GM20431 (cell line): ENCODE data around the gene ZNF563.
"Not testable (repeated sequence)": the region's sequence is repeated elsewhere in the genome, so short reads cannot be mapped to it uniquely, and the experiment has no call there.

Source experiments
- in situ Hi-C: fragments of 300-500 bp; cut with MseI, MboI; formaldehyde crosslinking; loops from one replicate; pipeline ENCODE4 v1.15.0; 2020; ENCODE audit warnings: low sequenced_read_pairs; ENCODE audit not compliant: unreplicated experiment

ZNF563 gene

DNA sequence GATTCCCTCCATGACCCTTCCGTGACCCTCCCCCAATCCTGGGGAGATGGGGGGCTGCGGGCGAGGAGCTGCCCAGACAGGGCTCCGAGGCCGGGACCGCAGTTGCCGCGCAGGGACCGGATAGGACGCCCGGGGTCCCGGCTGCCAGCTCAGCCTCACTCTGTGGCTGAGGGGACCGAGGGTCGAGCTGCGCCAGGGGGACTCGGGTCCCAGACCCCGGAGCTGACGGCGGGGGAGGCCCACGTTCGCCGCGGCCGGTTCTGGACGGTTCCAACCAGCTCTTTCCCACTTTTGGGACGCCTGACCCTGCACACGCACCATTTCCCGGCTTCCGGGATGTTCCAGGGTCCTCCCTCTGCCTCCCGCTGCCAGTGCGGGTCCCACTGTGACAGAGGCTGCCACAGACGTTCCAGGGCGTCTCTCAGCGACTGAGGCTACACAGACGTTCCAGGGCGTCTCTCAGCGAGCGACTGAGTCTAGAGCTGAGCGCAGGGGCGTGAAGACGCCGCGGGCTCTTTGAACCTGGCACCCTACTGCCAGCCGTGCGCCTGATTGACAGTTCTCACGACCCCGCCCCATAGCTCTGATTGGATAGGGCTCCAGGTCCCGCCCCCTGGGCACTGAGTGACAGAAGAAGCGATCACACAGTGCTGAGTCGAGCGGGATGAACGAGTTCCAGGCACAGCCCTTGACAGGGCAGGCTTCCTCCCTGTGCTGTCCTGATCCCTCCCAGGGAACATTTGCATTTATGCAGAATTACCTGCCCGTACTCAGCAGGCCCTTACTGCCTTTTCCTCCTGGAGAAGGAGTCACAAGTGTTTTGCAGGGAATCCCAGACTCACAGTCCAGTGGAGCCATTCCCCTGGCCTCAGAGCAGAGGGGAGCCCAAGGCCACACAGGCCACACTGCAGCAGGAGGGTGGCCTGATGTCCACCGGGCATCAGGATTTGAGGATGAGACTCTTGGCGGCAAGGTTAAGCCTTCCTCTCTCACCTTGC lies at the start of gene ZNF563:
ZNF563 (minus strand) TSS at position 472 of the 998 bp plus-strand sequence; CDS start at position 321, 151 bp downstream.
- in situ Hi-C loops, result no loop called here

DNA sequence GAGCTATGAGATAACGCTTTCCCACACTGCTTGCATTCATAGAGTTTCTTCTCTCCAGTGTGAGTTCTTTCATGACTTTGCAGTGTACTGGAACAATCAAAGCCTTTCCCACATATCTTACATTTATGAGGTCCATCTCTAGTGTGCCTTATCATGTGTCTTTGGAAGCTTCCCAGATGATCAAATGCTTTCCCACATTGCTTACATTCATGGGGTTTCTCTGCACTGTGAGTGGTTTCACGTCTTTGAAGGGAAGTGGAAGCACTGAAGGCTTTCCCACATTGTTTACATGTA lies 47.0 kb upstream of the ZNF563 start:
- in situ Hi-C loops, result no loop called here

DNA sequence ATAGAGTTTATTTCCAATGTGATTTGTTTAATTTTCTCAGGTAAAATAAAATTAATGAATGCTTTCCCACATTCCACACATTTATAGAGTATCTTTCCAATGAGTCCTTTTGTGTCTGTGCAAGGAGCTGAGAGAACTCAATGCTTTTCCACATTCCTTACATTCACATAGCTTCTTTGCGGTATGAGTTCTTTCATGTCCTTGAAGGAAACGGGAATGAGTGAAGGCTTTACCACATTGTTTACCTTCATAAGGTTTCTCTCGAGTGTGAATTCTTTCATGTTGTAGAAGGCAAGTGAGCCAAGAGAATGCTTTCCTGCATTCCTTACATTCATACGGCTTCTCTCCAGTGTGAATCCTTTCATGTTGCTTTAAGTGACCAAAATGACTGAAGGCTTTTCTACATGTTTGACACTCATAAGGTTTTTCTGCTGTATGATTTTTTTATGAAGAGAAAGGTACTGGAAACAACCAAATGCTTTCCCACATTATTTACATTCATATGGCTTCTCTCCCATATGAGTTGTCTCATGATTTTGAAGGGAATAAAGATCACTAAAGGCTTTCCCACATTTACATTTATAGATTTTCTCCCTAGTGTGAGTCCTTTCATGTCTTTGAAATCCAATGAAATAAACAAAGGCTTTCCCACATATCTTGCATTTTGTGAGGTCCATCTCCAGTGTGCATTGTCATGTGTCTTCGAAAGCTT lies 46.5 kb upstream of the ZNF563 start:
- in situ Hi-C loops, result no loop called here

DNA sequence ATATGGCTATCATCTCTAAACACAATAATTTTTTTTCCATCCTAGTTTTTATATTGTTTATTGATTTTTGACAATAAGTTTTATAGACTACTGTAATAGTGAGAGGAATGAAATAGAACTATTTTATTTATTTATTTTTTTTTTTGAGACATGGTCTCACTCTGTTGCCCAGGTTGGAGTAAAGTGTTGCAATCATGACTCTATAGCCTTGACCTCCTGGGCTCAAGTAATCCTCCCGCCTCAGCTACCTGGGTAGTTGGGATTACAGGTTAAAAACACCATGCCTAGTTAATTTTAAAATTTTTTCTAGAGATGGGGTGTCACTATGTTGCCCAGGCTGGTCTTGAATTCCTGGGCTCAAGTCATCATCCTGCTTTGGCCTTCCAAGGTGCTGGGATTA lies 40.6 kb upstream of the ZNF563 start:
- in situ Hi-C loops, result no loop called here

DNA sequence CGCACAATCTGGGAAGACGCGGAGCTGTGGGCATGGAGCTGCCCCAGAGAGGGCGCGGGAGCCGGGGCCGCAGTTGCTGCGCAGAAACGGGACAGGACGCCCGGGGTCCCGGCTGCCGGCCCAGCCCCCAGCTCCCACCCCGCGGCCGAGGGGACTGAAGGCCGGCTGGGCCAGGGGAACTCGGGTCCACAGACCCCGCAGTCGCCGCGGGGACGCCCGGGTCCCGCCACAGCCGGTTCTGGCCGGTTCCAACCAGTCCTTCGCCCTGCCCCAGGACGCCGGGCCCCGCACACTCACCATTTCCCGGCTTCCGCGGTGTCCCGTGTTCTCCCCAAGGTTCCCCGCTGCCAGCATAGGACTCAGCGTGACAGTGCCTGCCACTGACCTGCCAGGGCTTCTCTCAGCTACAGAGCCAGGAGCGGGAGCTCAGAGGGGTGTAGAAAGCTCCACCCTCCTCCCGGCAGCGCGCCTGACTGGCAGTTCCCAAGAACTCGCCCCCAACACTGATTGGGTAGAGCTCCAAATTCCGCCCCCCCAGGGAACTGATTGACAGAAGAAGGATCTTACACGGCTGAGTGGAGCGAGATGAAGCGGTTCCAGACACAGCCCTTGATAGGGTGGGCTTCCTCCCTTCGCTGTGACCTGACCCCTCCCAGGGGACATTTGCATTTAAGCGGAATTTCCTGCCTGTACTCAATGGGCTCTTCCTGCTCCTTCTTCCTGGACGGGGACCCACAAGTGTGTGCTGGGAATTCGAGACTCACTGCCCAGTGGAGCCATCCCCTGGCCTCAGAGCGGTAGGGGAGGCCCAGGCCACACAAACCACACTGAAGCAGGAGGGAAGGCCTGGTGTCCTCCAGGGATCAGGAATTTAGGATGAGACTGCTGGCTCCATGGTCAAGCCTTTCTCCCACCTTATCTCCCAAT lies 32.1 kb upstream of the ZNF563 start, which contains the start of gene ZNF442:
ZNF442 (minus strand) TSS at position 448 of the 927 bp plus-strand sequence. CDS start 2,052 bp downstream, outside the sequence.
- in situ Hi-C loops, result no loop called here

DNA sequence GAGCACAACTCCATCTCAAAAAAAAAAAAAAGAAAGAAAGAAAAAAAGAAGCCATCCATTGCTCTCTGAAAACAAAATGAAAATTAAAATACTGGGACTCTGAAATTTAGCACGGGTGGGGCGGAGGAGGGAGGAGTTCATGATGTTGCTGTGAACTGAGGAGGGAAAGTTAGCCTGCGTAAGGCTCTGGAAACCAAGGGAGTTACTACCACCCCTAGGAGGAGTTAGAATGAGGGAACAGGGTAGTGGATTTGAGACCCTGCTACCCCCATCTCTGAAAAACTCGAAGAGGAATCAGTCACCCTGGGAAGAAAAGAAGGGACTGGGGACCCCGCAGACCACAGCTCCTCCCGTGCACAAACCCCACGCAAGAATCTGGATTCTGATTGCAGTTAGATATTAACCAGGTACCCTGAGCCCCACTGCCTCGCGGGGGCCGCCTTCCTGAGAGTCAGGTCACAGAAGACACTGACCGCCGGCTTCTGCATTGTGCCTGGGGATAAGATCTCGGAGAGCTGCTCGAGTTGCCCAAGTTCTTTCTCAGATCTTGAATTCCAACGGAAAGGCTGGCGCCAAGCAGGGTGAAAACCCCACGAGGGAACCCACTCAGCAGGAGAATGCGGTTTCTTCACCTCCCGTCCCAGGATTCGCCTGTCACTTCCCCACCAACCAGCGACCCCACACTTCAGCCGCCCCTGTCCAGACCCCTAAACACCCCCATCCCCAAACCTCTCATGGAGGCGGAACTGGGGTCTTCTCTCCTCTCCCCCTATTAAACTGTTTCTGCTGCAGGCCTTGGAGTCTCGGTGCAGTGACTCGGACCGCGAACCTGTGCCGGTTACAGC lies 31.2 kb upstream of the ZNF563 start:
- in situ Hi-C loops, result no loop called here

DNA sequence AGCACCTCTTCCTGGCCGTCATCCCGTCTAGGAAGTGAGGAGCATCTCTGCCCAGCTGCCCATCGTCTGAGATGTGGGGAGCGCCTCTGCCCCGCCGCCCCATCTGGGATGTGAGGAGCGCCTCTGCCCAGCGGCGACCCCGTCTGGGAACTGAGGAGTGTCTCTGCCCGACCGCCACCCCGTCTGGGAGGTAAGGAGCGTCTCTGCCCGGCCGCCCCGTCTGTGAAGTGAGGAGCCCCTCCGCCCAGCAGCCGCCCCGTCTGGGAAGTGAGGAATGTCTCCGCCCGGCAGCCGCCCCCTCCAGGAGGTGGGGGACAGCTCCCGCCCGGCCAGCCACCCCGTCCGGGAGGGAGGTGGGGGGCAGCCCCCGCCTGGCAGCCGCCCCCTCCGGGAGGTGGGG lies 28.8 kb upstream of the ZNF563 start:
- in situ Hi-C loops, result not testable (repeated sequence)

DNA sequence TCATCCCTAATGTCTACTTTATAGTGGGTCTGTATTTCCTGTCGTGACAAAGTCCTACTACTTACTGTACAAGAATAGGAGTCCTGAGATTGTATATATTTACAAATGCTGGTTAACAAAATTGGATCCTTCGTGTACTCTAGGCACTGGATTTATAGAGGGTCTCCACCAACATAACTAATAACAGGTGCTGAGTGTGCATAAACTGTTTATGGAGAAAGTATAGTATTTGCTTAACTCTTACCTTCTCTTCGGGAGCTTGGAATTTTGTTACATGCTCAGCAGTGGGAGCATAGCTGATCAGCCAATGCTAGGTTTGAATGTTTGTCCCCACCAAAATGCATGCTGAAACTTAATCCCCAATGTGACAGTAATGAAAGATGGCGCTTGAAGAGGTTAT lies 19.9 kb upstream of the ZNF563 start:
- in situ Hi-C loops, result no loop called here

DNA sequence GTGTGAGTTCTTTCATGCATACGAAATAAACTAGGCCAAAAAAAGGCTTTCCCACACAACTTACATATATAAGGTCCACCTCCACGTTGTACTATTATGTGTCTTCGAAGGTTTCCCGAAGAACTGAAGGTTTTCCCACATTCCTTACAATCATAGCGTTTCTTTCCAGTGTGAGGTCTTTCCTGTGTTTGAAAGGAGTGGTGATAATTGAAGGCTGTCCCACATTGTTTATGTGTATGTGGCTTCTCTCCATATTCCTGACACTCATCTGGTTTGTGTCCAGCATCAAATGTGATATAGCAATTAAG lies 17.4 kb upstream of the ZNF563 start:
- in situ Hi-C loops, result no loop called here

DNA sequence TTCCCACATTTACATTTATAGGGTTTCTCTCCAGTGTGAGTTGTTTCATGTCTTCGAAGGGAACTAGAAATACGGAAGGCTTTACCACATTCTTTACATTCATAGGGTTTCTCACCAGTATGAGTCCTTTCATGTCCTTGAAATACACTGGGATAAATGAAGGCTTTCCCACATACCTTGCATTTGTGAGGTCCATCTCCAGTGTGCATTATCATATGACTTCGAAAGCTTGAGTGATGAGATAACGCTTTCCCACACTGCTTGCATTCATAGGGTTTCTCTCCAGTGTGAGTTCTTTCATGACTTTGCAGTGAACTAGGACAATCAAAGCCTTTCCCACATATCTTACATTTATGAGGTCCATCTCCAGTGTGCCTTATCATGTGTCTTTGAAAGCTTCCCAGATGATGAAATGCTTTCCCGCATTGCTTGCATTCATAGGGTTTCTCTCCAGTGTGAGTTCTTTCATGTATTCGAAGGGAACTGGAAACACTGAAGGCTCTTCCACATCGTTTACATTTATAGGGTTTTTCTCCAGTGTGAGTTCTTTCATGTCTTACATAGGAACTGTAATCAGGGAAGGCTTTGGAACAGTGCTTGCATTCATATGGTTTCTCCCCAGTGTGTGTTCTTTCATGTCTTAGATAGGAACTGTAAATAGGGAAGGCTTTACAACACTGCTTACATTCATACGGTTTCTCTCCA lies 16.9 kb upstream of the ZNF563 start:
- in situ Hi-C loops, result no loop called here

DNA sequence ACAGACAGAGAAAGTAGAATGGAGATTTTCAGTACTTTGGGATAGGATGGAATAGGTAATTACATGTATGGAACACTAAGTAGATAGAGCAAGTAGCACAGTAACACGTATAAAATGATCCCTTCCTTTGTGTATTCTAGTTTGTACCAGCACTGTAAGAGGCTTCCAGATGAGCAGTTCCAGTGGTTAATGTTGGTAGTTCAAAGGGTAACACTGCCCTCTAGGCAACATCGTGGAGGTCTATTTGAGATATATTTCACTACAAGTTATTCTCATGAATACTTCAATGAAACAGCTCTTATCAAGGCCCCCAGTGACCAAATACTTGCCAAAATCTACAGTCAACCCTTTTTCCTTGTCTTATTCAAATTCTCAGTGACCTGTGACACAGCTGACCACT lies 13.5 kb upstream of the ZNF563 start:
- in situ Hi-C loops, result no loop called here

DNA sequence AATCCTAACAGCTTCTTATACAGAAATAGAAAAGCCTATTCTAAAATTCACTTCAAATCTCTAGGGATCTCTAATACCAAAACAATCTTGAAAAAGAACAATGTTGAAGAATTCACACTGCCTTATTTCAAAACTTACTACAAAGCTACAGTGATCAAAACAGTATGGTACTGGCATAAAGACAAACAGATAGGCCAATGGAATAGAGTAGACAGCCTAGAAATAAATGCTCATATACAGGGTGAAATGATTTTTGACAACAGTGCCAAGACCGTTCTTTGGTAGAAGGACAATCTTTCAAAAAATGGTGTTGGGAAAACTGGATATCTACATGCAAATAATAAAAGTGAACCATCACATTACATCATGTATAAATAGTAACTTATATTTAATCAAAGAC lies 11.8 kb upstream of the ZNF563 start:
- in situ Hi-C loops, result no loop called here

DNA sequence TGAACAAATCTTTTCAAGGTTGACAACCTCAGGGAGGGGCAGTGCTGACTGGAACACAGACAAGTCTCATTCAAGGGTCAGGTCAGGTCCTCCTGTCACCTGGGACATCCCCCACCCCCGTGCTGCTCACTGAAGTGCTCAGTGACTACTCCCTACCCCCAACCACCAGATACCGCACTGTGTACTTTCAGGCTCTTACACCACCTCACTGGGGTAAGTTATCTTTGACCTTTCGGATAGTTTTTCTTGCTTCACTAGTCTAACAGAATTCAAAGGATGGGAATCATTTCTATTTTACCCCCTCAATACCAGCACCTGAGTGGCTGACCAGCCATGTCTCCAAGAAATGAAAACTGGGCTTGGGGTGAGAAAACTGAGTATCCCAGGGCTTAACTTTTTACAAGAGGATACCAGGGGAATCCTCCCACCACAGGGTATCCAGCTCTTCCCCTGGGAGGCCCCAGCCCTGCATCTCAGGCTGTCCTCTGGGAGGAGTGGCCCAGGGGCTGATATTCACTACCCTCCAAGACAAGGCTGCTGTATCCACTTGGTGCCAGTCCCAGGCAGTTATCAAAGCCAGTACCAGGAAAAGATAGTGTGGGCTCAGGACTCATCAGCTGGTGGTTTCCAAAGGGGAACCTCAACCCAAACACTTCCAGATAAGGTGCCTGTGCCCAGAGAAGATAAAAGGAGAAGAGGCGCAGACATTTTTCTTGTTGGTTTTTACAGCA lies 2.1 kb downstream of the ZNF563 start:
- in situ Hi-C loops, result no loop called here

DNA sequence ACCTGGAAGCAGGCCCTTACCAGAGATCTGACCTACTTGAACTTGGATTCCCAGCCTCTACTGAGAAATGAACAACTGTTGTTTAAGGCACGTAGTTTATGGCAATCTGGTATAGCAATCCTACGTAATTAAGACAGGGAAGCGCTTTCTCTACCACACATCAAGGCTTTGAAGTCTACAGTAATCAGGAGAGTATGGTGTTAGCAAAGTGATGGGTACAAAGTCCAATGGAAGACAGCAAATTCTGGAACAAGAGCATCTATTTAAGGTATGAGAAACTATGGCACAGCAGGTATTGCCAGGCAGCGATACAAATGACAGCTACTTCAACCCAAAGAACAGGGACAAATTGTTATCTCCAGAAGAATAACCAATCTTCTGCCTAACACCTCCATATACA lies 3.1 kb downstream of the ZNF563 start:
- in situ Hi-C loops, result no loop called here

DNA sequence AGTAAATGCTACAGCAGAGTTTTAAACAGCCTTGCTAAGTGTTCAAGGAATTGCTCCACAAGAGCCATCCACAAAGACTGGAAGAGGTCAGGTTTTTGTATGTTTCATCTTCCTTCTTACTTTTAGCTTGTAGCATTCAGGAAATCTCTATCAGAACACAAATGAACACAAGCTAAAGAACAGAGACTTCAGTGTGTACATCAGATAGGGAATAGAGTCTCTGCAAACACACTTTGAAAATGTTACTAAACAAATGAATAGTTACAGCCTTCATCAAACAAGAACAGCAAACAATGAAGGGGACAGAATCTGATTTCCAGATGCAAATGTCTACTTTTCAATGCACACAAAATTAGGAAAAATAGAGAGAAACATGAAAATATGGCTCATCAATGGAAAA lies 7.7 kb downstream of the ZNF563 start:
- in situ Hi-C loops, result no loop called here

DNA sequence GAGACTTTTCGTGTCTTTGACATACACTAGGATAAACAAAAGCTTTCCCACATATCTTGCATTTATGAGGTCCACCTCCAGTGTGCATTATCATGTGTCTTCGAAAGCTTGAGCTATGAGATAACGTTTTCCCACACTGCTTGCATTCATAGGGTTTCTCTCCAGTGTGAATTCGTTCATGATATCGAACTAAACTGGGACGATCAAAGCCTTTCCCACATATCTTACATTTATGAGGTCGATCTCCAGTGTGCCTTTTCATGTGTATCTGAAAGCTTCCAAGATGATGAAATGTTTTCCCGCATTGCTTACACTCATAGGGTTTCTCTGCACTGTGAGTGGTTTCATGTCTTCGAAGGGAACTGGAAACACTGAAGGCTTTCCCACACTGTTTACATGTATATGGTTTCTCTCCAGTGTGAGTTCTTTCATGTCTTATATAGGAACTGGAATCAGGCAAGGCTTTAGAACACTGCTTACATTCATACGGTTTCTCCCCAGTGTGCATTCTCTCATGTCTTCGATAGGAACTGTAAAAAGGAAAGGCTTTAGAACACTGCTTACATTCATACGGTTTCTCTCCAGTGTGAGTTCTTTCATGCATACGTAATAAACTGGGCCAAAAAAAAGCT lies 14.5 kb downstream of the ZNF563 start:
- in situ Hi-C loops, result no loop called here

DNA sequence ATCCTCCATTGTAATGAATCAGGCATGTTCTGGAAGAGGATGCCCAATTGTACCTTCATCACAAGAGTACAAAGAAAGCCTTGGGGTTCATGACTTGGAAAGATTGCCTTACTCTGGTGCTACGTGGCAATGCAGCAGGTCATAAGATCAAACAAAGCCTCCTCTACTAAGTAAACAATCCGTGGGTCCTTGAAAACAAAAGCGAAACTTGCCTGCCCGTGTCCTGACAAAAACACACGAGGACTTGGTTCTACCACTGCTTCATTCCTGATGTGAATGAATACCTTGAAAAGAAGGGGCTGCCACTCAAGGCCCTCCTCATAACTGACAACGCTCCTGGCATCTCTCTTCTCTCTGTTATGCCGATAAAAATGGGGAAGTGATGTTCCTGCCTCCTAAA lies 18.9 kb downstream of the ZNF563 start:
- in situ Hi-C loops, result no loop called here

DNA sequence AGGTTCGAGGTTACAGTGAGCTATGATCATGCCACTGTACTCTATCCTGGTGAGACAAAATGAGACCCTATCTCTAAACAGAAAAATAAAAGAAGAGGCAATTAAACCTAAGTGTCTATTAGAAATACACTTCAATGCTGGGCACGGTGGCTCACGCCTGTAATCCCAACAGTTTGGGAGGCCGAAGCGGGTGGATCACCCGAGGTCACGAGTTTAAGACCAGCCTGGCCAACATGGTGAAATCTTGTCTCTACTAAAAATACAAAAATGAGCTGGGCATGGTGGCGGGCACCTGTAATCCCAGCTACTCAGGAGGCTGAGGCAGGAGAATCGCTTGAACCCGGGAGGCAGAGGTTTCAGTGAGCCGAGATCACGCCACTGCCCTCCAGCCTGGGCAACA lies 24.5 kb downstream of the ZNF563 start:
- in situ Hi-C loops, result not testable (repeated sequence)
